PFSK-1 (cell line): ENCODE results near the gene GTPBP8.

ENCODE experiments used
- FOXP2 ChIP-seq: optimal IDR thresholded peaks from 2 replicates; pipeline ENCODE3; 2011; ENCODE audit warnings: borderline replicate concordance, control low read depth, inconsistent platforms; ENCODE audit not compliant: insufficient read depth; ENCODE audit errors: extremely low read length, extremely low read depth
- POLR2AphosphoS5 ChIP-seq: IDR thresholded peaks from 2 replicates; pipeline ENCODE4 v1.6.1; 2012; ENCODE audit warnings: low read depth, mild to moderate bottlenecking, control low read depth, low read length, moderate library complexity
- SIN3A ChIP-seq: IDR thresholded peaks from 2 replicates; pipeline ENCODE4 v1.6.1; 2012; ENCODE audit warnings: mild to moderate bottlenecking, low read length, moderate library complexity, borderline replicate concordance; ENCODE audit not compliant: insufficient read depth
- TAF1 ChIP-seq: IDR thresholded peaks from 2 replicates; pipeline ENCODE4 v1.6.1; 2012; ENCODE audit warnings: low read length, control low read depth, borderline replicate concordance; ENCODE audit not compliant: insufficient read depth
- TF ChIP-seq, protein P1 (sequence below), 2 experiments: IDR thresholded peaks; 2 replicates each; pipeline versions ENCODE4 v1.6.1 to v1.8.0; 2011 to 2012; ENCODE audit warnings: low read depth in 2 of 2, low read length in 2 of 2, control low read depth in 1 of 2, inconsistent platforms in 1 of 2, mild to moderate bottlenecking in 1 of 2, moderate library complexity in 1 of 2; ENCODE audit not compliant: insufficient read depth in 1 of 2

The GTPBP8 gene

DNA sequence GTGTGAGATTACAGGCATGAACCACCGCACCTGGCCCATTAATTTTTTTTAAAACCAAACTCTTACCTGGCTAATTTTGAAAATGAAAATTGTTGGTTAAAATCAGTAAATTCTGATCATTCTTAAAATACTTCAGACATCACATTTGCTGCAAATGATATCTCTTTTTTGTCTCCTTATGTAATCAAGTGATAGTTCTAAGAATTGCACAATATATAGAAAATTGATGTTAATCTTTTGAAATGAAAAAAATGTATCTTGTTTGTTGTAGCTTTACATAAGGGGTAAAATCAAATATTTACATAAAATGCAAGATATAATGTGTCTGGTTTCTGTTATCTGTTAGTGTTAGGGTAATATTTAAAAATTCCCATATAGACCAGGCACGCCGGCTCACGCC is 5.0 kb downstream of the GTPBP8 start:
- TF ChIP-seq SIN3A (no peak), TAF1 (no peak)

- TF ChIP-seq SIN3A (no peak), TAF1 (no peak), POLR2AphosphoS5 (no peak), FOXP2 (no peak)
- TF ChIP-seq, protein P1, sequence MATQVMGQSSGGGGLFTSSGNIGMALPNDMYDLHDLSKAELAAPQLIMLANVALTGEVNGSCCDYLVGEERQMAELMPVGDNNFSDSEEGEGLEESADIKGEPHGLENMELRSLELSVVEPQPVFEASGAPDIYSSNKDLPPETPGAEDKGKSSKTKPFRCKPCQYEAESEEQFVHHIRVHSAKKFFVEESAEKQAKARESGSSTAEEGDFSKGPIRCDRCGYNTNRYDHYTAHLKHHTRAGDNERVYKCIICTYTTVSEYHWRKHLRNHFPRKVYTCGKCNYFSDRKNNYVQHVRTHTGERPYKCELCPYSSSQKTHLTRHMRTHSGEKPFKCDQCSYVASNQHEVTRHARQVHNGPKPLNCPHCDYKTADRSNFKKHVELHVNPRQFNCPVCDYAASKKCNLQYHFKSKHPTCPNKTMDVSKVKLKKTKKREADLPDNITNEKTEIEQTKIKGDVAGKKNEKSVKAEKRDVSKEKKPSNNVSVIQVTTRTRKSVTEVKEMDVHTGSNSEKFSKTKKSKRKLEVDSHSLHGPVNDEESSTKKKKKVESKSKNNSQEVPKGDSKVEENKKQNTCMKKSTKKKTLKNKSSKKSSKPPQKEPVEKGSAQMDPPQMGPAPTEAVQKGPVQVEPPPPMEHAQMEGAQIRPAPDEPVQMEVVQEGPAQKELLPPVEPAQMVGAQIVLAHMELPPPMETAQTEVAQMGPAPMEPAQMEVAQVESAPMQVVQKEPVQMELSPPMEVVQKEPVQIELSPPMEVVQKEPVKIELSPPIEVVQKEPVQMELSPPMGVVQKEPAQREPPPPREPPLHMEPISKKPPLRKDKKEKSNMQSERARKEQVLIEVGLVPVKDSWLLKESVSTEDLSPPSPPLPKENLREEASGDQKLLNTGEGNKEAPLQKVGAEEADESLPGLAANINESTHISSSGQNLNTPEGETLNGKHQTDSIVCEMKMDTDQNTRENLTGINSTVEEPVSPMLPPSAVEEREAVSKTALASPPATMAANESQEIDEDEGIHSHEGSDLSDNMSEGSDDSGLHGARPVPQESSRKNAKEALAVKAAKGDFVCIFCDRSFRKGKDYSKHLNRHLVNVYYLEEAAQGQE (IDR thresholded peaks at IDR 0.05; ENCODE audit: insufficient read depth in 1 of 2, low read depth in 2 of 2, low read length in 2 of 2) = no peak
Measured at GRCh38 chr3:113000691-113001090, 9.9 kb downstream of the GTPBP8 start.

DNA sequence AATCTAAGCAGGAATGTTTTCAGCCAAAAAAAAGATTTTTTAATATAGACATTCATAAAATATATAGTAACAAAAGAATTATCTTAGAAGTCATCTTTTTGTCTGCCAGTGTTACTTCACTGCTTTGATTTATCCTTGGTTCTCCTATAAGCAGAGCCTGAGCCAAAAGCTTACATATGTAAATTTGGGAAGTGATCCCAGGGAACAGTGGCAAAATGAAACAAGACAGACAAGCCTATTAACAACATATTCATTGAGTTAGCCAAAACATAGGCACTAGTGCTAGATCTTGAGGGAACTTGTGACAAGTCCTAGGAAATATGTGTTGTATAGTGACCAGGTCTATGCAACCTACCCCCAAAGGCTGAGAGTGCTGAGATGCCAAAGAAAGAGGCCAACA is 11.3 kb downstream of the GTPBP8 start:
- TF ChIP-seq, protein P1 (IDR thresholded peaks at IDR 0.05; ENCODE audit: insufficient read depth in 1 of 2, low read depth in 2 of 2, low read length in 2 of 2) = no peak
- TF ChIP-seq FOXP2 (no peak), SIN3A (no peak), TAF1 (no peak), POLR2AphosphoS5 (no peak)

- no peak for TF ChIP-seq SIN3A
- TF ChIP-seq FOXP2 = no peak
- TF ChIP-seq POLR2AphosphoS5 = no peak
- TF ChIP-seq, protein P1 (IDR thresholded peaks at IDR 0.05; ENCODE audit: insufficient read depth in 1 of 2, low read depth in 2 of 2, low read length in 2 of 2) = no peak
- TF ChIP-seq TAF1 = no peak
Measured at GRCh38 chr3:113002679-113003078, 11.9 kb downstream of the GTPBP8 start.

GRCh38 chr3:113005611-113006010 is 14.8 kb downstream of the GTPBP8 start:
- TF ChIP-seq SIN3A (no peak), TAF1 (no peak), FOXP2 (no peak), POLR2AphosphoS5 (no peak)
- TF ChIP-seq, protein P1 (IDR thresholded peaks at IDR 0.05; ENCODE audit: insufficient read depth in 1 of 2, low read depth in 2 of 2, low read length in 2 of 2) = no peak
